Measurements from ENCODE around the gene HOXA7. TPM values are rescaled to one million over a fixed set of nuclear protein-coding genes. Genes with fewer than 3 reads are reported as not detected.

The HOXA7 gene
- total RNA-seq, 2 donors from 2014 or later: 0.28 to 0.54 TPM

DNA sequence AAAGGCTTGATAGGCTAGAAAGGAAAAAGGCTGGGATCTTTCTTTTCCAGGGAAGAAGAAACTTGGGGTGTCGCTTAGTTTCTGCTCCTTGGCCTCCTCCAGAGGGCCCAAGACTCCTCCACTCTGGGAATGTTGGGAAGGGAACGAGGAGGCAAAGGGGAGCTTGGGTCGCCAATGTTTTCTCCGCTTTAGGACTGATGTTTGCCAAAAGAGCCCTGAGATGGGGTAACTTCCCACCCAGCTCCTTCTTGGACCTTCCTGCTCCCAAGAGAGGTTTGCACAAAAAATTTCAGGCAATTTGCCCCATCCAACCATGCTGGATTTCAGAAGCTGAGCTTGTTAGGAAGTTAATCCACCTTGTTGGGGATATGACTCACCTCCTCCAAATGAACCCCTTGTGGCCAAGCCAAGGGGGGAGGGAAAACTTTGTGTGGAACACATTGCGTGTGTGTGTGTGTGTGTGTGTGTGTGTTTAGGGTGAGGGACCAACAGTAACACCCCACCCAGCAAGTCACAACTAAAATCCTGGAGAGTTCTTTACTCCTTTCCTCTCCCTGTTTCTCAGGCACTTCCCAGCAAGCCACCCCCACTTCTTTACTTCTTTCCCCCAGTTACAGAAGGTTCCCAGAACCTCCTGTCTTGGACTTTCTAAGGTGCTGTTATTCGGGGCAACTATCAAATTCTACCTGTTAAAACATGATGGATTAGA lies 45.3 kb downstream of the HOXA7 start:
- peaks cover 21 to 53% of the 10 kb centered on the region in 2 donors for H3K4me1 ChIP-seq (ENCODE audit: control insufficient read depth in 1 of 2, low read depth in 2 of 2)
- TF ChIP-seq, protein P1, sequence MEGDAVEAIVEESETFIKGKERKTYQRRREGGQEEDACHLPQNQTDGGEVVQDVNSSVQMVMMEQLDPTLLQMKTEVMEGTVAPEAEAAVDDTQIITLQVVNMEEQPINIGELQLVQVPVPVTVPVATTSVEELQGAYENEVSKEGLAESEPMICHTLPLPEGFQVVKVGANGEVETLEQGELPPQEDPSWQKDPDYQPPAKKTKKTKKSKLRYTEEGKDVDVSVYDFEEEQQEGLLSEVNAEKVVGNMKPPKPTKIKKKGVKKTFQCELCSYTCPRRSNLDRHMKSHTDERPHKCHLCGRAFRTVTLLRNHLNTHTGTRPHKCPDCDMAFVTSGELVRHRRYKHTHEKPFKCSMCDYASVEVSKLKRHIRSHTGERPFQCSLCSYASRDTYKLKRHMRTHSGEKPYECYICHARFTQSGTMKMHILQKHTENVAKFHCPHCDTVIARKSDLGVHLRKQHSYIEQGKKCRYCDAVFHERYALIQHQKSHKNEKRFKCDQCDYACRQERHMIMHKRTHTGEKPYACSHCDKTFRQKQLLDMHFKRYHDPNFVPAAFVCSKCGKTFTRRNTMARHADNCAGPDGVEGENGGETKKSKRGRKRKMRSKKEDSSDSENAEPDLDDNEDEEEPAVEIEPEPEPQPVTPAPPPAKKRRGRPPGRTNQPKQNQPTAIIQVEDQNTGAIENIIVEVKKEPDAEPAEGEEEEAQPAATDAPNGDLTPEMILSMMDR (IDR thresholded peaks at IDR 0.05): peak; percentile 10
- peak overlapping the region; percentile 99 for H3K4me3 ChIP-seq
- peak overlapping the region; percentile 87 to 96 for H3K27ac ChIP-seq
- no peak for DNase-seq (ENCODE audit: low spot score)
- no peaks in the 10 kb centered on the region for H3K9me3 ChIP-seq
- peak; percentile 41 for ATAC-seq (ENCODE audit: insufficient number of reproducible peaks, low FRiP score, low read depth)
- no peaks in the 10 kb centered on the region for H3K36me3 ChIP-seq
- no peaks in the 10 kb centered on the region for H3K27me3 ChIP-seq (replicated peaks; ENCODE audit: insufficient read depth)

DNA sequence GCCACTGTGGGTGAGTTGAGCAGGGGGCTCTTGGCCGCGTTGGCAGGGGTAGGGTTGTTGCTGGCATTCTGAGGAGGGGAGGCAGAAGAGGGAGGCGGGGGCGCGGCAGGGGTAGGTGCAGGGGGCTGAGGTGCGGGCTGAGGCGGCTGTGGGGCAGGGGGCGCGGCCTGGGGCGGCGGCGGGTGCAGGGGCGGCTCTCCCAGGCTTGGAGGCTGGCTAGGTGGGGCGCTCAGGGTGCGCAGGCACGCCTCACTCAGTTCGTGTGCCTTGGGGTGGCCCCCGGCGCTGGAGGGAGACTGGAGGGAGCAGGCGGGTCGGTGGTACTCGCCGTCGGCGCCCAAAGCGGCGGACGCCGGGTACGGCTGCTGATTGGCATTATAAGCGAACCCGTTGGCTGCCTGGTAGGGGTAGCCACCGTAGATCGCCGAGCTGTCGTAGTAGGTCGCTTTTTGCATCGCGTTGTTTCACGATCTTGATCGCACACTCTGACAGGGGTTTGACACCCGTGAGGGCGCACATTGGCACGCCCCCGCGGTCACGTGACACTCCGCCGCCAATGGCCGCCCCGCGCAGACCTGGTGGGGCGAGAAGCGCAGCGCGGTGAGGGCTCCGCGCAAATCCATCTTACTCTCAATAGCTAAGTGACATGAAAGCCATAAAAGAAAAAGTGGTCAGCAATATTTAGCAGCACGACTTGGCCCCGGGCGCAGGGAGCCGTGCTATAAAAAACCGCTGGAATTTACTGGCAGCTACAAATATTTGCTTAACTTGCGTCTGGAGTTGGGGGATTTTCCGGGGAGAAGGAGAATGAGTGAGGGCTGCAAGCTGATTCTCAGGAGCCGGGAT lies 46.1 kb downstream of the HOXA7 start:
- H3K9me3 ChIP-seq: no peaks in the 10 kb centered on the region
- H3K27me3 ChIP-seq (replicated peaks; ENCODE audit: insufficient read depth): no peaks in the 10 kb centered on the region
- peak; percentile 24 for ATAC-seq (ENCODE audit: insufficient number of reproducible peaks, low FRiP score, low read depth)
- H3K36me3 ChIP-seq: no peaks in the 10 kb centered on the region
- DNase-seq (ENCODE audit: low spot score): no peak
- H3K4me3 ChIP-seq: peak overlapping the region; percentile 99
- TF ChIP-seq, protein P1 (IDR thresholded peaks at IDR 0.05): no peak
- peak overlapping the region; percentile 87 to 96 for H3K27ac ChIP-seq
- H3K4me1 ChIP-seq (ENCODE audit: control insufficient read depth in 1 of 2, low read depth in 2 of 2): peaks cover 26 to 61% of the 10 kb centered on the region in 2 donors

DNA sequence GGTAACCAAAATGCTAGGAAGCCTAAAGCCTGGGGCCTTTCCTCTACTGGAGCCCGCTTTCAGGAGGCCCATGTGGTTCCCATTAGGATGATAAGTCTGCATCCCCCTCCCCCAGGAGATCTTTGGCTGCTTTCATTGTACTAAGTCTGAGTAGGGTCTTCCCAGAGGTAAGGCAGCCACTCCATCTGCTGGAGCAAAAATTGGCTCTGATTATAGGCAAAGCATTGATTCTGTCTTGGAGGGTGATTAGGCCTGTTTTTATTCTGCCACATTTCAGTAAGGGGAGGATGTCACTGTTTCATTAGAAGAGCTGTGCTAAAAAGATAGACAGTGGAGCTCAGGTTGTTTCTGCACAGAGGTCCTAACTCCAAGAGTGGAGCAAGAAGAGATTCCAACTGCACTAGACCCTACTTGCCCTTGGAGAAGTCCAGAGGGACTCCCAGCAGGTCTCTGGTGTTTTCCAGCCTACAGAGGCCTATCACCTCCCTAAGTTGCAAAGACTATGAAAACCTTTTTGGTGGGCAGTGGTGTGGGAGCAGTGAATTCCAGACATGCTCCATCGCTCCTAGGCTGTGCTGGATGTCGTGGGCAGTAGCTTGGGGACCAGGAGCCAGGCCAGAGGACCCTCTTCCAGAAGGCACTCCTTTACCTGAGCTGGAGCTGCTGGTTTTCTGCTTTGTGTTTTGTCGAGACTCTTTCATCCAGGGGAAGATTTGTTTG lies 46.8 kb downstream of the HOXA7 start:
- DNase-seq (ENCODE audit: low spot score) (no peak), ATAC-seq (ENCODE audit: insufficient number of reproducible peaks, low FRiP score, low read depth) (no peak)
- Histone ChIP-seq H3K27me3 (replicated peaks; ENCODE audit: insufficient read depth) (no peaks in the 10 kb centered on the region), H3K9me3 (no peaks in the 10 kb centered on the region), H3K4me1 (ENCODE audit: control insufficient read depth in 1 of 2, low read depth in 2 of 2) (peaks cover 32 to 69% of the 10 kb centered on the region in 2 donors), H3K36me3 (no peaks in the 10 kb centered on the region), H3K27ac (peak overlapping the region; percentile 87 to 96), H3K4me3 (peak overlapping the region; percentile 99)
- TF ChIP-seq, protein P1 (IDR thresholded peaks at IDR 0.05): no peak

DNA sequence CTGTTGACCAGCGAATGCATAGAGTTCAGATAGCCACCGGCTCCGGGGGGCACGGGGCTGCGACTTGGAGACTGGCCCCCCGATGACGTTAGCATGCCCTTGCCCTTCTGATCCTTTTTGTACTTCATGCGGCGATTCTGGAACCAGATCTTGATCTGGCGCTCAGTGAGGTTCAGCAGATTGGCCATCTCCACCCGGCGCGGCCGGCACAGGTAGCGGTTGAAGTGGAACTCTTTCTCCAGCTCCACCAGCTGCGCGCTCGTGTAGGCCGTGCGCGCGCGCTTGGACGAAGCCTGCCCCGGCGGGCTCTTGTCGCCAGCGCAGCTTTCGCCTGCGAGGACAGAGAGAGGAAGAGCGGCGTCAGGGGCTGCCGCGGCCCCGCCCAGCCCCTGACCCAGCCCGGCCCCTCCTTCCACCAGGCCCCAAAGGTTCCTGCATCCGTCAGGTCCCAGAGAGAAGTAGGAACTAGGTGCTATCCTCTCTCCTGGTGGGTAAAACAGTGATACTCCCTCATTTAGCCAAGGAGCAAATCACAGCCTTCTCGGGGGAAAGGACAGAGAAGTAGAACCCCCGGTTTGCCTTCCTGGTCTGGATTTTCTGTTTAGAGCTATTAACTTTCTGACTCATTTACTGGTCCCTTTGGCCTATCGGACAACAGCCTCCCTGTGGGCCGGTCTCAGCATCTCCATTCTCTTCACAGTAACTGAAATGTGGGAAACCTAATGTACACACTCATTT lies 47.9 kb downstream of the HOXA7 start:
- Histone ChIP-seq H3K36me3 (no peaks in the 10 kb centered on the region), H3K27me3 (replicated peaks; ENCODE audit: insufficient read depth) (no peaks in the 10 kb centered on the region), H3K4me1 (ENCODE audit: control insufficient read depth in 1 of 2, low read depth in 2 of 2) (peaks cover 32 to 78% of the 10 kb centered on the region in 2 donors), H3K9me3 (no peaks in the 10 kb centered on the region), H3K27ac (peak overlapping the region; percentile 87 to 96), H3K4me3 (peak overlapping the region; percentile 99)
- ATAC-seq (ENCODE audit: insufficient number of reproducible peaks, low FRiP score, low read depth) (no peak), DNase-seq (ENCODE audit: low spot score) (no peak)
- TF ChIP-seq, protein P1 (IDR thresholded peaks at IDR 0.05): peak; percentile 28
